Neural crest cell (in vitro differentiated cells): Measurements from ENCODE around the gene OPN3. TPM values are rescaled to one million over a fixed set of nuclear protein-coding genes. Genes with fewer than 3 reads are reported as not detected.

Experiments used
- DNase-seq: peaks from one replicate; pipeline ENCODE4 v3.0.0; 2021; ENCODE audit warnings: low read depth, mixed read lengths, low spot score
- H3K27ac Mint-ChIP-seq: one replicate; pipeline ENCODE4 v1.8.0; 2021; ENCODE audit warnings: mild to moderate bottlenecking, mixed read lengths; ENCODE audit not compliant: unreplicated experiment
- H3K27me3 Mint-ChIP-seq: 2 replicates; pipeline ENCODE4 v1.8.0; 2021; ENCODE audit warnings: low read depth, mild to moderate bottlenecking, mixed read lengths
- H3K36me3 Mint-ChIP-seq: 2 replicates; pipeline ENCODE4 v1.8.0; 2021; ENCODE audit warnings: low read depth, mild to moderate bottlenecking, mixed read lengths
- H3K4me1 Mint-ChIP-seq: 2 replicates; pipeline ENCODE4 v1.8.0; 2021; ENCODE audit warnings: mixed read lengths
- H3K4me3 Mint-ChIP-seq: one replicate; pipeline ENCODE4 v1.8.0; 2021; ENCODE audit warnings: mild to moderate bottlenecking, mixed read lengths
- H3K9me3 Mint-ChIP-seq: 2 replicates; pipeline ENCODE4 v1.8.0; 2021; ENCODE audit warnings: mixed read lengths
- total RNA-seq: library from RNA; stranded (reverse); gene quantifications from 2 replicates; pipeline ENCODE4 v1.2.1, GENCODE V29; 2021
- TF ChIP-seq, protein P1 (sequence below): fragments of 200-600 bp; sonication (generic); conservative IDR thresholded peaks from 2 replicates; pipeline ENCODE4 v1.5.0; 2021; ENCODE audit warnings: antibody characterized with exemption, mild to moderate bottlenecking

The OPN3 gene
- total RNA-seq, 1 donor from 2014 or later = 31.2 TPM

- H3K9me3 Mint-ChIP-seq = peaks cover 3% of the 10 kb centered on the region
- TF ChIP-seq, protein P1, sequence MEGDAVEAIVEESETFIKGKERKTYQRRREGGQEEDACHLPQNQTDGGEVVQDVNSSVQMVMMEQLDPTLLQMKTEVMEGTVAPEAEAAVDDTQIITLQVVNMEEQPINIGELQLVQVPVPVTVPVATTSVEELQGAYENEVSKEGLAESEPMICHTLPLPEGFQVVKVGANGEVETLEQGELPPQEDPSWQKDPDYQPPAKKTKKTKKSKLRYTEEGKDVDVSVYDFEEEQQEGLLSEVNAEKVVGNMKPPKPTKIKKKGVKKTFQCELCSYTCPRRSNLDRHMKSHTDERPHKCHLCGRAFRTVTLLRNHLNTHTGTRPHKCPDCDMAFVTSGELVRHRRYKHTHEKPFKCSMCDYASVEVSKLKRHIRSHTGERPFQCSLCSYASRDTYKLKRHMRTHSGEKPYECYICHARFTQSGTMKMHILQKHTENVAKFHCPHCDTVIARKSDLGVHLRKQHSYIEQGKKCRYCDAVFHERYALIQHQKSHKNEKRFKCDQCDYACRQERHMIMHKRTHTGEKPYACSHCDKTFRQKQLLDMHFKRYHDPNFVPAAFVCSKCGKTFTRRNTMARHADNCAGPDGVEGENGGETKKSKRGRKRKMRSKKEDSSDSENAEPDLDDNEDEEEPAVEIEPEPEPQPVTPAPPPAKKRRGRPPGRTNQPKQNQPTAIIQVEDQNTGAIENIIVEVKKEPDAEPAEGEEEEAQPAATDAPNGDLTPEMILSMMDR = no peak
- no peaks in the 10 kb centered on the region for H3K36me3 Mint-ChIP-seq
- H3K27ac Mint-ChIP-seq = no peak overlapping the region
- H3K27me3 Mint-ChIP-seq = peaks cover 17% of the 10 kb centered on the region
- no peak overlapping the region for H3K4me3 Mint-ChIP-seq
- no peaks in the 10 kb centered on the region for H3K4me1 Mint-ChIP-seq
- DNase-seq = no peak
Observed at GRCh38 chr1:241679404-241679803, 39.2 kb upstream of the OPN3 start.

GRCh38 chr1:241678536-241678935 is 38.4 kb upstream of the OPN3 start:
- Mint-ChIP-seq H3K4me3 (no peak overlapping the region), H3K27me3 (peaks cover 17% of the 10 kb centered on the region), H3K4me1 (no peaks in the 10 kb centered on the region), H3K27ac (no peak overlapping the region), H3K36me3 (no peaks in the 10 kb centered on the region), H3K9me3 (peaks cover 3% of the 10 kb centered on the region)
- TF ChIP-seq, protein P1 = no peak
- no peak for DNase-seq

- Mint-ChIP-seq H3K4me1 (no peaks in the 10 kb centered on the region), H3K27me3 (peaks cover 21% of the 10 kb centered on the region), H3K36me3 (no peaks in the 10 kb centered on the region), H3K9me3 (peaks cover 3% of the 10 kb centered on the region), H3K4me3 (no peak overlapping the region), H3K27ac (no peak overlapping the region)
- DNase-seq = no peak
- TF ChIP-seq, protein P1 = no peak
Observed at GRCh38 chr1:241677201-241677600, 37.0 kb upstream of the OPN3 start.

GRCh38 chr1:241675983-241676382 is 35.8 kb upstream of the OPN3 start:
- Mint-ChIP-seq H3K9me3 (no peaks in the 10 kb centered on the region), H3K4me1 (no peaks in the 10 kb centered on the region), H3K27me3 (peaks cover 16% of the 10 kb centered on the region), H3K27ac (no peak overlapping the region), H3K4me3 (no peak overlapping the region), H3K36me3 (no peaks in the 10 kb centered on the region)
- DNase-seq = no peak
- TF ChIP-seq, protein P1 = no peak

DNA sequence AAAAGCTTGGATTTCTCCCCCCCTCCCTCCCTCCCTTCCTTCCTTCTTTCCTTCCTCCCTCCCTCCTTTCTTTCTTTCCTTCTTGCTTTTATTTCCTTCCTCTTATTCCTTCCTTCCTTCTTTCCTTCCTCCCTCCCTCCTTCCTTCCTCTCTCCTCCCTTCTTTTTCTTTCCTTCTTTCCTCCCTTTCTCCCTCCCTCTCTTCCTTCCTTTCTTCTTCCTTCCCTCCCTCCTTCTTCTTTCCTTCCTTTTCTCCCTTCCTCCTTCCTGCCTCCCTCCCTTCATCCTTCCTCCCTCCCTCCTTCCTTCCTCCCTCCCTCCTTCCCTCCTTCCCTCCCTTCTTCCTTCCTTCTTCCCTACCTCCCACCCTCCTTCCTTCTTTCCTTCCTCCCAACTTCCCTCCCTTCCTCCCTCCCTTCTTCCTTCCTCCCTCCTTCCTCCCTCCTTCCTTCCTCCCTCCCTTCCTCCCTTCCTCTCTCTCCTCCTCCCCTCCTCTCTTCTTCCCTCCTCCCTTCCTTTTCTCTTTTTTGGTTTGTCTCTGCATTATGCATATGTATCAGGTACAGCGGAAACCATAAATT is 34.7 kb upstream of the OPN3 start:
- H3K4me1 Mint-ChIP-seq = no peaks in the 10 kb centered on the region
- no peaks in the 10 kb centered on the region for H3K36me3 Mint-ChIP-seq
- no peak for DNase-seq
- no peak overlapping the region for H3K4me3 Mint-ChIP-seq
- H3K27ac Mint-ChIP-seq = no peak overlapping the region
- H3K9me3 Mint-ChIP-seq = no peaks in the 10 kb centered on the region
- H3K27me3 Mint-ChIP-seq = peaks cover 11% of the 10 kb centered on the region
- TF ChIP-seq, protein P1 = no peak
